ENCODE data around the gene UNC93B1.

UNC93B1 gene

GRCh38 chr11:68012044-68012842 lies 8.3 kb upstream of the UNC93B1 start:
- no peak for DNase-seq
- intact Hi-C loops (cut with DNase I) = no loop called here

DNA sequence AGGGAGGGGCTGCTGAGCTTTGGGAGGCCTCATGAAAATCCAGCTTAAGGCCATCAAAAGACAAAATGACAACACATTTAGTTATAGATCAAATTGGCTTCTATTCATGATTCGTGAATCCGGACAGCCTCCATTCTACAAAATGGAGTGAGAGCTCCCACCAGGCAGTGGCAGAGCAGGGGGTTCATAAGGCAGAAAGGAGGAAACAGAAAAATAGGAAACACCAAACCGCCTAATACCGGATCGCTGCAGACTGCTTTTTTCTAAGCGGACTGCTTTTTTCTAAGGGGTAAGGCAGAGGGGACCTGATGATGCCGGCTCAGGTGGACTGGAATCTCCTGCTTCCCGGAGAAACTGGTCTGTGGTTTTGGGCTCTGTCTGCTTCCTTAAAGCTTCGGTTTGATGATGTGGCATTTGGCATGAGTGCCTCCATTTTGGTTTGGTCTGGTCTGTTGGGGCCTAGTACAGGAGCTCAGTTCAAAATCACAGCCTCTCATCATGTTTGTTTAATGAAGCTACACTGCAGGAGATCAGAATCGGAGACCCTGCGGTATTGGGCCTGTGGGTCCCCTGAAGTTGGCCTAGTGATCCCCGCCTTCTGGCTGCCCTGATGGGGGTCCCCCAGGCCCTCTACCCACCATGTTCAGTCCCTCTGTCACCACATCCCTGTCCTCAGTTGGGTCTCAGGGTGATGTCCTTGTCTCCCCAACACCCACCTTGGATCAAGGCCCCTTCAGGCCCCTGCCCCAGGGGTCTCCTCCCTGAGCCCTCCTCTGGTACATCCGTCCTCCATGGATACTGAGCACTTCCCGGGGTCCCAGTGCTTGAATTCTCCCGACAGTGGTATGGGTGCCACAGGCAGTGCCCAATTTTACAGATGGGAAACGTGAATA lies 7.4 kb upstream of the UNC93B1 start:
- intact Hi-C loops (cut with DNase I) = no loop called here

GRCh38 chr11:68010090-68011041 lies 6.5 kb upstream of the UNC93B1 start, which contains the start of gene ALDH3B1:
Gene ALDH3B1 (plus strand): TSS chr11:68010327. CDS start chr11:68015298, 4,971 bp downstream.
- peak; percentile 55 to 94 (median 66) for DNase-seq
- intact Hi-C loops (cut with DNase I) = no loop called here

More for the DNA sequence above, 7.4 kb upstream of the UNC93B1 start:
- no peak for DNase-seq

GRCh38 chr11:68009391-68010089 lies 5.6 kb upstream of the UNC93B1 start:
- intact Hi-C loops (cut with DNase I) = no loop called here
- DNase-seq = no peak

GRCh38 chr11:68008381-68009337 lies 4.8 kb upstream of the UNC93B1 start:
- peak in 1 of 10 donors; percentile 65 for DNase-seq
- intact Hi-C loops (cut with DNase I) = no loop called here

GRCh38 chr11:68007498-68008380 lies 3.8 kb upstream of the UNC93B1 start:
- peak in 2 of 10 donors; percentile 52 to 56 for DNase-seq
- intact Hi-C loops (cut with DNase I) = no loop called here

GRCh38 chr11:68006606-68007166 lies 2.8 kb upstream of the UNC93B1 start:
- peak in 3 of 10 donors; percentile 27 to 76 (median 43) for DNase-seq
- intact Hi-C loops (cut with DNase I) = no loop called here

GRCh38 chr11:68004551-68005335 lies 846 bp upstream of the UNC93B1 start:
- intact Hi-C loops (cut with DNase I) = no loop called here
- DNase-seq = peak in 3 of 10 donors; percentile 72 to 86 (median 75)

DNA sequence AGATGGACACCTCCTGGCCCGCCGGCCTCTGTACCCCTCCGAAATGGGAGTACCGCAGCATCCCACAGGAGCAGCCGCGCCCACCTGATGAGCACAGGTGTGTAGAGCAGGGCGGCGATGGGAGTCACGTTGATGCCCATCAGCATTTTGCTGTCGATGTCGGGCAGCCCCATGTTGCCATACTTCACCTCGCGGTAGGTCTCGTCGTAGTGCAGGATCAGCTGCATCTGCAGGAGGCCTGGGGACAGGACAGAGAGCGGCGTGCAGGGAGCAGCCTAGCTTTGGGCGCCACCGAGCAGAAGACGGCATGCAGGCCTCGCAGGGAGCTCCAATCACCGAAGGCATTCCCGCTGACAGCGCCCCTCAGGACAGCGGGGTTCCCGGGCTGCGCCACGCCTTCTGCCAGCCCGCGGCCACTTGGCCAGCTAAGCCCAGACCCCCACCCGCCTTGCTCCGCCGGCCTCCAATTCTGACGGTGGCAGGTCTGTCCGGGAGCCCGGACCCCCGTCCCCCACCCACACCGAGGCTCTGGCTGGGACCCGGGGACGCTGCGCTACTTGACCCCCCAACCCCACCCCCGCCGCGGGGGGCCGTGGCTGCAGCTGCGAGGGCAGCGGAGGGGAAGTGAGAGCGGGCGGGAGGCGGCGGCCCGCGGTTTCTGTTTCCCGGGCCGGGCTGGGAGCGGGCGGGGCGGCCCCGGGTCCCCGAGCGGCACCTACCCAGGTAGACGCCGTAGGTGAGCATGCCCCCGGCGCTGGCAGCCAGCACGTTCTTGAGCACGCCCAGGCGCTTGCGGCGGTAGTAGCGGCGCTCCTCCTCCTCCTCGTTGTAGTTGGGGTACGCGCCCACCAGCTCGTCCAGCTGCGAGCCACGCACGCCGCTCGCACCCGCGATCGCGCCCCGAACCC lies 705 bp downstream of the UNC93B1 start:
- intact Hi-C loops (cut with DNase I) = no loop called here
- peak in 2 of 10 donors; percentile 84 to 87 for DNase-seq

DNA sequence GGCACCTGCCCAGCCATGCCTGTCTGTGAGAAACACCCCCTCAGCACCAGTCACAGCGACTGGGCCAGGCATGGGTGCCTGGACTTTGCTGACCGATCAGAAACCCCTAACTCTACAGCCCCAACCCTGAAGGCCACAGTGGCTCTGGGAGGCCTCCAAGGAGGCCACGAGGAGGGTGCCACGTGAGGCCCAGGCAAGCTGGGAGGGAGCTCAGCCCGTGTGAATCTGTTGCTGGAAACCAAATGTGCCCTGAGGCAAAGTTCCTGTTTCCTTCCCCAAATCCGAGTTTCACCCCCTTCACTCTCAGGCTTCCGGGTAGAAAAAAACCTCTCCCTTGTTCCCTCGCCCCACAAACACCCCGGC lies 1.3 kb downstream of the UNC93B1 start:
- peak in 2 of 10 donors; percentile 55 to 76 for DNase-seq
- intact Hi-C loops (cut with DNase I) = no loop called here

- intact Hi-C loops (cut with DNase I) = no loop called here
- DNase-seq = peak in 1 of 10 donors; percentile 14
Observed at GRCh38 chr11:67999704-68000103, 4.2 kb downstream of the UNC93B1 start.

DNA sequence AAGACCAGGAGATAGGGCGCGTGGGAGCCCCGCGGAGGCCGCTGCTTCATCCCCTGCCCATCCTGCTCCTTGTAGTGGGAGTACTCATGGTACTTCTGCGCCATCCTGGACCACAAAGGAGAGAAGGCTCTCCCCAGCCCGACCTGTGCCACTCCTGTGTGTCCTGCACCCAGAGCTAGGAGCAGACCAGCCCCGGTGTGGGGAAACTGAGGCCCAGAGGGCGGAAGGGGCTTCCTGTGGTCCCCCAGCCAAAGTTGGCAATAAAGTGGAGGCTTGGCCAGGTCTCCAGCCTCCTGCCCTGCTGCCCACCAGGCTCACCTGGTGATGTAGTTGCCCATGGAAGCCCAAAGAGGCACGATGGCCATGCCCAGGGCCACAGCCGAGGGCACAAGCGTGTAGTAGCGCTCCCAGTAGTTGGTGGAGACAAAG lies 4.7 kb downstream of the UNC93B1 start:
- intact Hi-C loops (cut with DNase I) = no loop called here
- peak in 2 of 10 donors; percentile 70 to 76 for DNase-seq

DNA sequence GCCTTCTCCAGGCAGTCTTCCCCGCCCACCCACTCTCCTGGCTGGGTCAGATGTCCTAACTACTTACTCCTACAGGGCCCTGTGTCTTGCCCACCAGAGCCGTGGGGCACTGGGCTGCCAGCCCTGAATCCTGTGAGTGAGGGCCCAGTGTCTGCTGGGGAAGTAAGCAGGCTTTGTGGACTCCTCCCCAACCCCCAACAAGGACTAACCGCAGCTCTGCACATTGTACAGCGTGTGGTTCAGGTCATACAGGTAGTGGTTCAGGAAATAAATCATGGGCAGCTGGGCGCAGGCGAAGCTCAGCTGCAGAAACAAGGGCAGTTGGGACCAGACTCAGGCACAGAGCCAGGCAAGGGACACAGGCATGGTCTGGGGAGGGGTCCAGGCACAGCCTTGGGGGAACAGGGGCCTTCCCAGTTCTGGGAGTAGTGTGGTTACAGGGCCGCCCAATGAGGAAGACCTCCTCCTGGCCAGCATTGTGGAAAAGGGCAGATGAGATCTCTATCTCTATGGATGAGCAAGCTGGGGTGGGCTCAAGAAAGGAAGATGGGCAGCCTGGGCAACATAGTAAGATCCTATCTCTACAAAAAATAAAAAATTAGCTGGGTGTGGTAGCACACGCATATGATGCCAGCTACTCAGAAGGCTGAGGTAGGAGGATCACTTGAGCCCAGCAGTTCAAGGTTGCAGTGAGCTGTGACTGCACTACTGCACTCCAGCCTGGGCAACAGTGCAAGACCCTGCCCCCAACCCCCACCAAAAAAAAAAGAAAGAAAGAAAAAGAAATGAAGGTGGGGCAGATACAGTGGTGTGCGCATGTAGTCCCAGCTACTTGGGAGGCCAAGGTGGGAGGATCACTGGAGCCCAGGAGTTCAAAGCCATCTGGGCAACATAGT lies 5.5 kb downstream of the UNC93B1 start:
- intact Hi-C loops (cut with DNase I) = no loop called here
- peak in 2 of 10 donors; percentile 49 to 70 for DNase-seq

- intact Hi-C loops (cut with DNase I) = no loop called here
- peak in 2 of 10 donors; percentile 72 to 75 for DNase-seq
Observed at GRCh38 chr11:67997475-67997921, 6.4 kb downstream of the UNC93B1 start.
